ENCODE measurements around the gene CCDC148.

DNA sequence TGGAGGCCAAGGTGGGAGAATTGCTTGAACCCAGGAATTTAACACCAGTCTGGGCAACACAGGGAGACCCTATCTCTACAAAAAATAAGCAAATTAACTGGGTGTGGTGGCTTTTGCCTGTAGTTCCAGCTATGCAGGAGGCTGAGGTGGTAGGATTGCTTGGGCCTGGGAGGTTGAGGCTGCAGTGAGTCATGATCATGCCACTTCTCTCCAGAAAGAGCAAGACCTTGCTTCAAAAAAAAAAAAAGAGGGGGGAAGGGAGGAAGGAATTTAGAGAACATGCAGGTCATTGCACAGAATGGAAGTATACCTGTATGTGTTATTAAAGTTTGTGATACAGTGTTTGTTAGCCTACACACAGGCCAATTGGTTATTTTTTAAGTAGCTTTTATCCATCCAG is 26.0 kb upstream of the CCDC148 start:
- TF ChIP-seq, protein P1, sequence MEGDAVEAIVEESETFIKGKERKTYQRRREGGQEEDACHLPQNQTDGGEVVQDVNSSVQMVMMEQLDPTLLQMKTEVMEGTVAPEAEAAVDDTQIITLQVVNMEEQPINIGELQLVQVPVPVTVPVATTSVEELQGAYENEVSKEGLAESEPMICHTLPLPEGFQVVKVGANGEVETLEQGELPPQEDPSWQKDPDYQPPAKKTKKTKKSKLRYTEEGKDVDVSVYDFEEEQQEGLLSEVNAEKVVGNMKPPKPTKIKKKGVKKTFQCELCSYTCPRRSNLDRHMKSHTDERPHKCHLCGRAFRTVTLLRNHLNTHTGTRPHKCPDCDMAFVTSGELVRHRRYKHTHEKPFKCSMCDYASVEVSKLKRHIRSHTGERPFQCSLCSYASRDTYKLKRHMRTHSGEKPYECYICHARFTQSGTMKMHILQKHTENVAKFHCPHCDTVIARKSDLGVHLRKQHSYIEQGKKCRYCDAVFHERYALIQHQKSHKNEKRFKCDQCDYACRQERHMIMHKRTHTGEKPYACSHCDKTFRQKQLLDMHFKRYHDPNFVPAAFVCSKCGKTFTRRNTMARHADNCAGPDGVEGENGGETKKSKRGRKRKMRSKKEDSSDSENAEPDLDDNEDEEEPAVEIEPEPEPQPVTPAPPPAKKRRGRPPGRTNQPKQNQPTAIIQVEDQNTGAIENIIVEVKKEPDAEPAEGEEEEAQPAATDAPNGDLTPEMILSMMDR (IDR thresholded peaks at IDR 0.05), result no peak
- TF ChIP-seq CREB1 (CRISPR knock-in tag; IDR thresholded peaks at IDR 0.05) (no peak), MAX (CRISPR knock-in tag; IDR thresholded peaks at IDR 0.05) (no peak), FOXP4 (CRISPR knock-in tag; IDR thresholded peaks at IDR 0.05) (no peak), NR1H2 (CRISPR knock-in tag; IDR thresholded peaks at IDR 0.05) (no peak), NR3C1 (CRISPR knock-in tag; conservative IDR thresholded peaks at IDR 0.05; ENCODE audit: low read depth) (no peak), NR2C2 (CRISPR knock-in tag; IDR thresholded peaks at IDR 0.05) (no peak)
- TF ChIP-seq, protein P2, sequence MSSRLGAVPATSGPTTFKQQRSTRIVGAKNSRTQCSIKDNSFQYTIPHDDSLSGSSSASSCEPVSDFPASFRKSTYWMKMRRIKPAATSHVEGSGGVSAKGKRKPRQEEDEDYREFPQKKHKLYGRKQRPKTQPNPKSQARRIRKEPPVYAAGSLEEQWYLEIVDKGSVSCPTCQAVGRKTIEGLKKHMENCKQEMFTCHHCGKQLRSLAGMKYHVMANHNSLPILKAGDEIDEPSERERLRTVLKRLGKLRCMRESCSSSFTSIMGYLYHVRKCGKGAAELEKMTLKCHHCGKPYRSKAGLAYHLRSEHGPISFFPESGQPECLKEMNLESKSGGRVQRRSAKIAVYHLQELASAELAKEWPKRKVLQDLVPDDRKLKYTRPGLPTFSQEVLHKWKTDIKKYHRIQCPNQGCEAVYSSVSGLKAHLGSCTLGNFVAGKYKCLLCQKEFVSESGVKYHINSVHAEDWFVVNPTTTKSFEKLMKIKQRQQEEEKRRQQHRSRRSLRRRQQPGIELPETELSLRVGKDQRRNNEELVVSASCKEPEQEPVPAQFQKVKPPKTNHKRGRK (CRISPR knock-in tag; IDR thresholded peaks at IDR 0.05; ENCODE audit: borderline replicate concordance), result no peak
